Suprapubic skin (tissue), 4 donors: Measurements from ENCODE around the gene MYO1C.

Experiments used
- CTCF ChIP-seq, 2 donors: fragments of 200-600 bp in 1 of 2; fragments of 450-650 bp in 1 of 2; sonication (generic) in 1 of 2; IDR thresholded peaks; one replicate each; pipeline ENCODE4 v1.5.1; 2016 to 2019; ENCODE audit warnings: antibody characterized with exemption in 2 of 2, mild to moderate bottlenecking in 1 of 2, moderate library complexity in 1 of 2
- EP300 ChIP-seq: sonication (generic); formaldehyde crosslinking; IDR thresholded peaks from one replicate; pipeline ENCODE4 v1.6.1; 2017; ENCODE audit warnings: antibody characterized with exemption
- POLR2A ChIP-seq, 2 donors: fragments of 450-650 bp; IDR thresholded peaks; one replicate each; pipeline ENCODE4 v1.6.1; 2017; ENCODE audit warnings: antibody characterized with exemption in 2 of 2, mild to moderate bottlenecking in 2 of 2, moderate library complexity in 2 of 2
- POLR2AphosphoS5 ChIP-seq, 3 donors: sonication (generic); formaldehyde crosslinking; IDR thresholded peaks; one replicate each; pipeline ENCODE4 v1.6.1; 2017; ENCODE audit warnings: antibody characterized with exemption in 3 of 3

- TF ChIP-seq POLR2A (IDR thresholded peaks at IDR 0.05) = no peak
- no peak for TF ChIP-seq CTCF (IDR thresholded peaks at IDR 0.05)
- no peak for TF ChIP-seq POLR2AphosphoS5 (IDR thresholded peaks at IDR 0.05)
- no peak for TF ChIP-seq EP300
These were observed 16.9 kb upstream of the MYO1C start for GRCh38 chr17:1509290-1509881.
